ENCODE measurements around the gene TP53.

Gene TP53

GRCh38 chr17:7711051-7711755 is 23.9 kb upstream of the TP53 start:
- no peaks in the 10 kb centered on the region for H3K9me3 Mint-ChIP-seq
- no peak overlapping the region for H3K4me3 Mint-ChIP-seq
- H3K27ac Mint-ChIP-seq, result peak overlapping the region; percentile 2
- peaks cover 12% of the 10 kb centered on the region for H3K4me1 Mint-ChIP-seq
- H3K36me3 Mint-ChIP-seq, result no peaks in the 10 kb centered on the region
- peaks cover 36% of the 10 kb centered on the region for H3K27me3 Mint-ChIP-seq

DNA sequence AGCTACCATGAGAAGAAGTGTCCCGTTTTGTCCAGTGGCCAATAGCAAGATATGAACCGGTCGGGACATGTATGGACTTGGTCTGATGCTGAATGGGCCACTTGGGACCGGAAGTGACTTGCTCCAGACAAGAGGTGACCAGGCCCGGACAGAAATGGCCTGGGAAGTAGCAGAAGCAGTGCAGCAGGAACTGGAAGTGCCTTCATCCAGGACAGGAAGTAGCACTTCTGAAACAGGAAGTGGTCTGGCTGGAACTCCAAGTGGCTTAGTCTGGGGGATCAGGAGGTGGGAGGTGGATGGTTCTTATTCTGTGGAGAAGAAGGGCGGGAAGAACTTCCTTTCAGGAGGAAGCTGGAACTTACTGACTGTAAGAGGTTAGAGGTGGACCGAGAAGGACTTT is 23.0 kb upstream of the TP53 start:
- Mint-ChIP-seq H3K27ac (no peak overlapping the region), H3K9me3 (no peaks in the 10 kb centered on the region), H3K27me3 (peaks cover 36% of the 10 kb centered on the region), H3K4me3 (no peak overlapping the region), H3K36me3 (no peaks in the 10 kb centered on the region), H3K4me1 (peaks cover 16% of the 10 kb centered on the region)

DNA sequence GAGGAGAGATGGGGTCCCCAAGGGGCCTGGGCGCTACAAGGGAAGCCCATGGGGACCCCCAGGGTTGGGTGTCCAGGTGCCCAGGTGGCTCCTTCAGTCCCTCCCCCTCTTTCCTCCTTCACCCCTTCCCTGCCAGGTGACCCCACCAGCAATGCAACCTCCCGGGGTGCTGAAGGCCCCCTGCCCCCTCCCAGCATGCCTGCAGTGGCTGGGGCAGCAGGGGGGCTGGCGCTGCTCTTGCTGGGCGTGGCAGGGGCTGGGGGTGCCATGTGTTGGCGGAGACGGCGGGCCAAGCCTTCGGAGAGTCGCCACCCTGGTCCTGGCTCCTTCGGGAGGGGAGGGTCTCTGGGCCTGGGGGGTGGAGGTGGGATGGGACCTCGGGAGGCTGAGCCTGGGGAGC is 21.7 kb upstream of the TP53 start:
- peaks cover 40% of the 10 kb centered on the region for H3K27me3 Mint-ChIP-seq
- H3K4me3 Mint-ChIP-seq, result no peak overlapping the region
- no peaks in the 10 kb centered on the region for H3K36me3 Mint-ChIP-seq
- no peaks in the 10 kb centered on the region for H3K9me3 Mint-ChIP-seq
- H3K4me1 Mint-ChIP-seq, result peaks cover 24% of the 10 kb centered on the region
- no peak overlapping the region for H3K27ac Mint-ChIP-seq

GRCh38 chr17:7707858-7708750 is 20.8 kb upstream of the TP53 start:
- H3K4me3 Mint-ChIP-seq, result no peak overlapping the region
- H3K4me1 Mint-ChIP-seq, result peaks cover 24% of the 10 kb centered on the region
- no peaks in the 10 kb centered on the region for H3K9me3 Mint-ChIP-seq
- H3K27ac Mint-ChIP-seq, result no peak overlapping the region
- H3K36me3 Mint-ChIP-seq, result peaks cover 2% of the 10 kb centered on the region
- peaks cover 46% of the 10 kb centered on the region for H3K27me3 Mint-ChIP-seq

DNA sequence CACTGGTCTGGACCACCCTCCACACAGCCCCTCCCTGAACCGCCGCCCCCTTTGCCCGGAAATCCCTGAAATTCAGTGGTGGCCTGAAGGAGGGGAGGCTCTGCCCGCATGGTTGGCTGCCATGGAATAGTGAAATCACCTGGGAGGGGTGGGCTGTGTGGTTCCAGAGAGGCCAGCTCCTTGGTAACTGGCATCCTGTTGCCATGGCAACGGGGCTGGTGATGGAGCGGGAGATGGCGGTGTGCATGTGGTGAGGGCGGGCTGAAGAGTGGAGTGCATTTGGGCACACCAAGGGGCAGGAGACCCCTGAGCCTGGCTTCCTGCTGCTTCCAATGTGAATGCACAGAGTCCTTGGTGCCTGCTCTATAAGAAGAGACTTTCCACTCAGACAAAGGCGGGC is 20.2 kb upstream of the TP53 start:
- peaks cover 24% of the 10 kb centered on the region for H3K4me1 Mint-ChIP-seq
- H3K27me3 Mint-ChIP-seq, result peaks cover 44% of the 10 kb centered on the region
- peaks cover 5% of the 10 kb centered on the region for H3K36me3 Mint-ChIP-seq
- no peaks in the 10 kb centered on the region for H3K9me3 Mint-ChIP-seq
- H3K4me3 Mint-ChIP-seq, result no peak overlapping the region
- no peak overlapping the region for H3K27ac Mint-ChIP-seq

GRCh38 chr17:7706631-7707354 is 19.5 kb upstream of the TP53 start:
- H3K27ac Mint-ChIP-seq, result no peak overlapping the region
- peaks cover 44% of the 10 kb centered on the region for H3K27me3 Mint-ChIP-seq
- peaks cover 8% of the 10 kb centered on the region for H3K36me3 Mint-ChIP-seq
- H3K9me3 Mint-ChIP-seq, result no peaks in the 10 kb centered on the region
- peaks cover 24% of the 10 kb centered on the region for H3K4me1 Mint-ChIP-seq
- peak overlapping the region; percentile 56 for H3K4me3 Mint-ChIP-seq

DNA sequence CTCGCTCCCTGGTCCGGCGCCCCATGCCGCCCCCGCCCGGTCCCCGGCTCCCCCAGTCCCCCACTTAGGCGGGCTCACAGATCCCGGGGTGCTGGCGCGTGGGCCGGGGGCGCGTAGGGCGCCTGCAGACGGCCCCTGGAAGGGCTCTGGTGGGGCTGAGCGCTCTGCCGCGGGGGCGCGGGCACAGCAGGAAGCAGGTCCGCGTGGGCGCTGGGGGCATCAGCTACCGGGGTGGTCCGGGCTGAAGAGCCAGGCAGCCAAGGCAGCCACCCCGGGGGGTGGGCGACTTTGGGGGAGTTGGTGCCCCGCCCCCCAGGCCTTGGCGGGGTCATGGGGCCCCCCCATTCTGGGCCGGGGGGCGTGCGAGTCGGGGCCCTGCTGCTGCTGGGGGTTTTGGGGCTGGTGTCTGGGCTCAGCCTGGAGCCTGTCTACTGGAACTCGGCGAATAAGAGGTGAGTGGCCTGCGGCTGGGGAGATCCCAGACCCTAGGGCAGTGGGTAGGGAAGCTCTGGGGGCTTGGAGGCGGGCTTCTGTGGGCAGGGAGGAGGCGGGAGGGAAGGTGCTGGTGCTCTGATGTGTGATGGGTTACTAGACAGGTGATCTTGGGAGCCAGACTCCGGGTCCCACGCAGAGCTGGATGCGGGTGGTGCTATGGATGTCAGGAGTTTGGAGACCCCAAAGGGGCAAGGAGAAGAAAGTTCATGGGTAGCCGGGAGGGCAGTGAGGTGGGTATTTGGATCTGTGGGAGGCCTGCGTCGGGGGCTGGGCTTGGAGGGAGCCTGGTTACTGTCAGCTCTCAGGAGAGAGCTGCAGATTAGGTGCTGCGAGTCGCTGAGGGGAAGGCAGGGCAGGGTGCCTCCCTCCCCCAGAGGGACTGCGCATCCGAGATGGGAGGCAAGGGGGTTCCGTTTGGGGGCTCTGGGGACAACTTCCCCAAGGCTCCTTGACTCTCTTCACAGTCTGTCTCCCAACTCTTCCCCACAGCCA is 18.3 kb upstream of the TP53 start:
- H3K9me3 Mint-ChIP-seq, result no peaks in the 10 kb centered on the region
- H3K4me3 Mint-ChIP-seq, result peak overlapping the region; percentile 56
- H3K27me3 Mint-ChIP-seq, result peaks cover 40% of the 10 kb centered on the region
- no peak overlapping the region for H3K27ac Mint-ChIP-seq
- H3K4me1 Mint-ChIP-seq, result peaks cover 24% of the 10 kb centered on the region
- H3K36me3 Mint-ChIP-seq, result peaks cover 15% of the 10 kb centered on the region

DNA sequence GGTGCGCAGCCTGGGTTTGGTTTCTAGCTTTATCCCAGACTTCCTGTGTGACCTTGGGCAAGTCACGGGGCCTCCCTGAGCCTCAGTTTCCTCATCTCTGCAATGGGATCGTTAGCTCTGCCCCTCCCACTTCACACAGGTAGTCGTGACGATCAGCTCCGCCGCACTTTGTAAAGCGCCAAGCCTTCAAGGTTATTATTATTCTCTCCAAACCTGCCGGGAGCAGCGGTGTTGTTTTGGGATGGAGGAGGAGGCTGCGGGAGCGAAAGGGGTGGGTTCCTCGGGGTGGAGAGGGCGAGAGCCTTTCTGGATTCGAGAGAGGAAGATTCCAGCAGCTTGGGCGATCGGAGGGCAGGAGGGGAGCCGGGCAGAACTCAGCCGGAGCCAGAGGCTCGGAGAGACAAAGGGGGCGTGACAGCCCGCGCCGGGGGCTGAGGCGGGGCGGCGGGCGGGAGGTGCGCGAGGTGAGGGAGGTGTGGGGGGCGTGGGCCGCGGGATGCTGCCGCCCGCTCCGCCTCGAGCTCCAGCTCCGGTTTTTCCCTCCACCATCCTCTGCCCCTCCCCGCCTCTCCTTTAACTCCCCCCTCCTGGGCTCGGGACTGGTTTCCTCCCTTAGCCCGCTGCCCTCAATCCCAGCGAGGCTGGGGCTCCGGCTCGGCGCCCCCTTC is 17.4 kb upstream of the TP53 start, which contains the start of gene EFNB3:
EFNB3 (plus strand) TSS at position 602 of the 668 bp plus-strand sequence. CDS start 397 bp downstream, outside the sequence.
- H3K4me1 Mint-ChIP-seq, result peaks cover 18% of the 10 kb centered on the region
- H3K9me3 Mint-ChIP-seq, result no peaks in the 10 kb centered on the region
- H3K27me3 Mint-ChIP-seq, result peaks cover 35% of the 10 kb centered on the region
- peak within 1 kb of the TSS; percentile 82 for H3K4me3 Mint-ChIP-seq
- H3K27ac Mint-ChIP-seq, result no peak within 1 kb of the TSS
- H3K36me3 Mint-ChIP-seq, result peaks cover 17% of the 10 kb centered on the region

DNA sequence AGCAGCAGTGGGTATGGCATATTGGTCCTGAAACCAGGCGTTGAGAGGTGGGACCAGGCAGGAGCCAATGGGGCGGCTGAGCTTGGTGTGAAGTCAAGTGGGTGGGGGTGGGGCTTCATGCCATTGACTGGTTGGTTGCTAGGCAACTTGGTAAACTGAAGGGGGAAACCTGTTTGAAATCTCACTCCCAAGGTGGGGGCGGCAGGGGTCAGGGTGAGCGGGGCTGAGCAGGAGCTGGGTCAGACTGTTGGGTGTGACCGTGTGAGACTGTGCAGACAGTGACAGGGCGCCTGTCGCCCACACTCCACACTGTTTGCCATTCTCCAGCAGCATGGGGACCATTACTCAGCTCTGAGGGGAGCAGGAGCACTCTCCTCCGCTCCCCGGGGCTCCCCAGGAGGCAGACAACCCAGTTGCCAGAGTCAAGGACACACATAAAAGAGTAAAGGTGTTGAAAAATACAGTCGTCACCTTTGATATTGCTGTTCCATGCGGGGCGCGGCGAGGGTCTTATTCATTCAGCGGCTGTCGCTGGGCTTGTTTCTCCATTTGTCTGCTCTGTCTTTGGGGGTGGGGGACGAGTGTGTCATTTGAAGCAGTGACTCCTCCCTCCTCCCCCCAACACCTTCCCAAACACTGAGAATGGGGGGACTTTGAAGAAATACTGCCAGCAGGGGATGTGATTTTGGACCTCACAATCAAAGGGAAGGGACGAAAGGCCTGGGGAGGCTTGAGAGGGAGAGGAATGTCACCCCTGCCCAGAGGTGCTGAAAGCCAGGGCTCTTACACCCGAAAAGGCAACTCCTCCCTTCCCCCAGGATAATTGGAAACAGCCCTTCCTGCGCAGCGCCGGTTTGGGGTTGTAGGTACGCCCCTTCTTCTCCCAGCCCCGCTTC is 16.5 kb upstream of the TP53 start:
- Mint-ChIP-seq H3K4me3 (peak overlapping the region; percentile 82), H3K36me3 (peaks cover 17% of the 10 kb centered on the region), H3K27me3 (peaks cover 33% of the 10 kb centered on the region), H3K4me1 (peaks cover 18% of the 10 kb centered on the region), H3K27ac (no peak overlapping the region), H3K9me3 (no peaks in the 10 kb centered on the region)

GRCh38 chr17:7702776-7703175 is 15.5 kb upstream of the TP53 start:
- Mint-ChIP-seq H3K36me3 (peaks cover 17% of the 10 kb centered on the region), H3K4me1 (peaks cover 18% of the 10 kb centered on the region), H3K27me3 (peaks cover 30% of the 10 kb centered on the region), H3K27ac (no peak overlapping the region), H3K4me3 (no peak overlapping the region), H3K9me3 (no peaks in the 10 kb centered on the region)

DNA sequence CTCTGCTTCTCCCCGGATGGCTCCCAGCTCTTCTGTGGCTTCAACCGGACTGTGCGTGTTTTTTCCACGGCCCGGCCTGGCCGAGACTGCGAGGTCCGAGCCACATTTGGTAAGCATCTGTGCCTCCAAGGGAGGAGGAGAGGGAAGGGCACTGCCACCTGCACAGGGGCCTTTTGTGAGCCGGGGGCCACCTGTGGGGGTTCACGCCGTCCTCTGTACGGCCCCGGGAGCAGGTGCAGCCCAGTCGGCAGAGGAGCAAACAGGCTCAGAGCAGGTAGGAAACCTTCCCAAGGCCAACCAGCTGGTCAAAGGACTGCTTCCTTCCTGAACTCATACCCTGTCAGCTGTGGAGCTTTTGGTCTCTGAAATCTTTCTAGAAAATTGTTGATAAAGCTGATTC is 14.4 kb upstream of the TP53 start:
- Mint-ChIP-seq H3K27ac (no peak overlapping the region), H3K4me3 (no peak overlapping the region), H3K4me1 (peaks cover 18% of the 10 kb centered on the region), H3K36me3 (peaks cover 18% of the 10 kb centered on the region), H3K9me3 (no peaks in the 10 kb centered on the region), H3K27me3 (peaks cover 28% of the 10 kb centered on the region)

GRCh38 chr17:7700510-7700909 is 13.2 kb upstream of the TP53 start:
- Mint-ChIP-seq H3K36me3 (peaks cover 26% of the 10 kb centered on the region), H3K27ac (no peak overlapping the region), H3K27me3 (peaks cover 18% of the 10 kb centered on the region), H3K9me3 (no peaks in the 10 kb centered on the region), H3K4me3 (no peak overlapping the region), H3K4me1 (peaks cover 13% of the 10 kb centered on the region)

- H3K27ac Mint-ChIP-seq, result no peak overlapping the region
- no peak overlapping the region for H3K4me3 Mint-ChIP-seq
- H3K36me3 Mint-ChIP-seq, result peaks cover 32% of the 10 kb centered on the region
- no peaks in the 10 kb centered on the region for H3K9me3 Mint-ChIP-seq
- H3K27me3 Mint-ChIP-seq, result peaks cover 2% of the 10 kb centered on the region
- H3K4me1 Mint-ChIP-seq, result no peaks in the 10 kb centered on the region
Measured at GRCh38 chr17:7697828-7698588, 10.7 kb upstream of the TP53 start.

Data from activated naive CD4-positive, alpha-beta T cell treated with anti-CD3 and anti-CD28 coated beads, Interleukin-2, amount 50 U/mL, for 24 hours (primary cell).